GM19463 (cell line): Measurements from ENCODE around the gene DCAF10.
"Not testable (repeated sequence)": the region's sequence is repeated elsewhere in the genome, so short reads cannot be mapped to it uniquely, and the experiment has no call there.

ENCODE experiments used
- ATAC-seq: cut with Tn5 transposase; IDR thresholded peaks from one replicate; pipeline ENCODE4 v1.9.1; 2021; ENCODE audit warnings: mild to moderate bottlenecking, moderate library complexity; ENCODE audit not compliant: unreplicated experiment

The DCAF10 gene

GRCh38 chr9:37800631-37801286 lies at the start of gene DCAF10:
Gene DCAF10 (plus strand): TSS chr9:37800797. CDS start chr9:37800867, 70 bp downstream.
- ATAC-seq: peak; percentile 72

DNA sequence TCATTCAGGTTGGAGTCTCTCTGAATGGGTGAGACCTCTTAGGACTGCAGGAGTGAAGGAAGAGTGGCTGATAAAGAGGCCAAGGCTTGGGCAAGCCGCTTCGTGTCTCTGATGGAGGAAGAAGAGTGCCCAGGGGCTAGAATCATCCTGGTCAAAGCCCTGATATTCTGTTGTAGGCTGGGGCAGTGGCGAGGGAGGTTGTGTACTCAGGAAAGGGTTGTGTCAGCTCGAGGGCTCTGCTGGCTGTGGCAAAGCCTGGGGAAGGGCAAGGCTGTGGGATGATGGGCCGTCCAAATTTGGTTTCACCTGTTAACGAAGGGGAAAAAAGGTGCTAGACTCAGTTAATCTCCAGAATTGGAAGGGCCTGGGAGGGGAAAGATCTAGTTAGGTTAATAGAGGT lies 49.4 kb upstream of the DCAF10 start:
- ATAC-seq: no peak

DNA sequence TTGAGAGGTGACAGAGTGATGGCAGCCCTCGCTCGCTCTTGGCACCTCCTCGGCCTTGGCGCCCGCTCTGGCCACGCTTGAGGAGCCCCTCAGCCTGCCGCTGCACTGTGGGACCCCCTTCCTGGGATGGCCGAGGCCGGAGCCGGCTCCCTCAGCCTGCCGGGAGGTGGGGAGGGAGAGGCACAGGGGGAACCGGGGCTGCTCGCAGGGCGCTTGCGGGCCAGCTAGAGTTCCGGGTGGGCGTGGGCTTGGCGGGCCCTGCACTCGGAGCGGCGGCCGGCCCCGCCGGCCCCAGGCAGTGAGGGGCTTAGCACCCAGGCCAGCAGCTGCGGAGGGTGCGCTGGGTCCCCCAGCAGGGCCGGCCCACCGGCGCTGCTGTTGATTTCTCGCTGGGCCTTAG lies 48.9 kb upstream of the DCAF10 start:
- not testable (repeated sequence) for ATAC-seq

DNA sequence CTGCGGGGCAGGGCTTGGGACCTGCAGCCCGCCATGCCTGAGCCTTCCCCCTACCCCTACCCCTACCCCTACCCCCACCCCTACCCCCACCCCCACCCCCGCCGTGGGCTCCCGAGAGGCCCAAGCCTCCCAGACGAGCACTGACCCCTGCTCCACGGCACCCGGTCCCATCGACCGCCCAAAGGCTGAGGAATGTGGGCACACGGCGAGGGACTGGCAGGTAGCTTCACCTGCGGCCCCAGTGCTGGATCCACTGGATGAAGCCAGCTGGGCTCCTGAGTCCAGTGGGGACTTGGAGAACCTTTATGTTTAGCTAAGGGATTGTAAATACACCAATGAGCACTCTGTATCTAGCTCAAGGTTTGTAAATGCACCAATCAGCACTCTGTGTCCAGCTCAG lies 48.5 kb upstream of the DCAF10 start:
- not testable (repeated sequence) for ATAC-seq

DNA sequence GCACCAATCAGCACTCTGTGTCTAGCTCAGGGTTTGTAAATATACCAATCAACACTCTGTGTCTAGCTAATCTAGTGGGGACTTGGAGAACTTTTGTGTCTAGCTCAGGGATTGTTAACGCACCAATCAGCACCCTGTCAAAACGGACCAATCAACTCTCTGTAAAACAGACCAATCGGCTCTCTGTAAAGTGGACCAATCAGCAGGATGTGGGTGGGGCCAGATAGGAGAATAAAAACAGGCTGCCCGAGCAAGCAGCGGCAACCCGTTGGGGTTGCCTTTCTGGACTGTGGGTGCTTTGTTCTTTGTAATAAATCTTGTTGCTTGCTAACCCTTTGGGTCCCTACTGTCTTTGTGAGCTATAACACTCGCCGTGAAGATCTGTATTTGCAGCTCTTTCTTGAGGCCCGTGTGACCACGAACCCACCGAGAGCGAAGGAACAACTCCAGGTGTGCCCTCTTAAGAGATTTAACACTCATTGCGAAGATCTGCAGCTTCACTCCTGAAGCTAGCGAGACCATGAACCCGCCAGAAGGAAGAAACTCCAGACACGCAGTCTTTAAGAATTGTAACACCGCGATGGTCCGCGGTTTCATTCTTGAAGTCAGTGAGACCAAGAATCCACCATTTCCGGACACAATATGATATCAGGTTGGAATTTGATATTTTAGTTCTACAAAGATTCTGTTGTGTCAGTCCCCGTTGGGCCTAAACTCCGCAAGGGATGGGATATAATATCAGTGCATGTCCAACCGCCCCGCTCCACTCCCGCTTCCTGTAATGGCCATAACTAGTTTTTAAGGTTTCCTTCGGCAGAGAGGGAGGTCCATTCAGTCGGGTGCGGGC lies 47.7 kb upstream of the DCAF10 start:
- no peak for ATAC-seq

GRCh38 chr9:37753489-37754190 lies 47.0 kb upstream of the DCAF10 start, which contains the start of gene TRMT10B:
Gene TRMT10B (plus strand): TSS chr9:37753805. CDS start chr9:37761932, 8,127 bp downstream.
- peak; percentile 98 for ATAC-seq

- ATAC-seq: no peak
Observed at GRCh38 chr9:37758747-37759146, 41.9 kb upstream of the DCAF10 start.

- no peak for ATAC-seq
Observed at GRCh38 chr9:37760416-37761161, 40.0 kb upstream of the DCAF10 start.

- no peak for ATAC-seq
Observed at GRCh38 chr9:37761511-37761910, 39.1 kb upstream of the DCAF10 start.

DNA sequence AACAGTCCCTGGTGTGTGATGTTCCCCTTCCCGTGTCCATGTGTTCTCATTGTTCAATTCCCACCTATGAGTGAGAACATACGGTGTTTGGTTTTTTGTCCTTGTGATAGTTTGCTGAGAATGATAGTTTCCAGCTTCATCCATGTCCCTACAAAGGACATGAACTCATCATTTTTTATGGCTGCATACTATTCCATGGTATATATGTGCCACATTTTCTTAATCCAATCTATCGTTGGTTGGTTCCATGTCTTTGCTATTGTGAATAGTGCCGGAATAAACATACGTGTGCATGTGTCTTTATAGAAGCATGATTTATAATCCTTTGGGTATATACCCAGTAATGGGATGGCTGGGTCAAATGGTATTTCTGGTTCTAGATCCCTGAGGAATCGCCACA lies 35.3 kb upstream of the DCAF10 start:
- not testable (repeated sequence) for ATAC-seq

- ATAC-seq: no peak
Observed at GRCh38 chr9:37769306-37769705, 31.3 kb upstream of the DCAF10 start.

GRCh38 chr9:37769995-37770394 lies 30.6 kb upstream of the DCAF10 start:
- no peak for ATAC-seq

DNA sequence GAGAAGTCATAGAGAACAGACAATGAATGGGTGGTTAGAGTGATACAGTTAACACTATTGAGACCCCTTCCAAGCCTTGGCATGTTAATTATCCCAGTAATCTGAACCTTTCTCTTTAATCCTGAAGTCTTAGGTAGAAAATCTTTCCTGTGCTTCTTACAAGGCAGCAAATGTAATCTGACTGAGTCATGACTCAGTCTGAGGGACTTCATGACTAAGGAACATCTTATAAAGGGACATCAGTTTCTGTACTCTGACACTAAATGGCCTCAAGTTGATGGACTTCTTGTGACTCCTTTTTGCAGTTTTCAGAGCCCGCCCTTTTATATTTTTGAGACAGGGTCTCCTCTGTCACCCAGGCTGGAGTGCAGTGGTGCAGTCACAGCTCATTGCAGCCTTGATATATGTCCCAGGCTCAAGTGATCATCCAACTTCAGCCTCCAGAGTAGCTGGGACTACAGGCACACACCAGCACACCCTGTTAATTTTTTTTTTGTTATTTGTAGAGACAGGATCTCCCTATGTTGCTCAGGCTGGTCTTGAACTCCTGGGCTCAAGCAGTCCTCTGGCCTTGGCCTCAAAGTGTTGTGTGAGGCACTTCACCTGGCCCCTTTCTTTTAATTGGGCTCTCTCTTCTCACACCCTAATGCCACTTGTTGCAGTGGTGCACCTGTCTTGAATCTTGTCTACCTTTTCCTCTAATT lies 25.2 kb upstream of the DCAF10 start:
- ATAC-seq: no peak

DNA sequence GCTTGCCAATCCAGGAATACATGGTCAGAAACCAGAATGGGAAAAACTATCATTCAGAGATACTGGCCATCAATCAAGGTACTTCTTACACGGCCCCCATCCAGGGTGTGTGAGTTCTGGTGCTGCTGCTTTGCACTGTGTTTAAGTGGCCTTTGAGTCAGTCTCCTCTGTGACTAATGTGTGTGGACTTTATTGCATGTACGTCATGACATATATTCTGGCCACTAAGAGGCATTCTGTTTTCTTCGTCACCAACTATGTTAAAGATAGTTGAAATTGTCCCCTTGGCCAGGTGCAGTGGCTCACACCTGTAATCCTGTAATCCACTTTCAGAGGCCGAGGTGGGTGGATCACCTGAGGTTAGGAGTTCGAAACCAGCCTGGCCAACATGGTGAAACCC lies 24.3 kb upstream of the DCAF10 start:
- ATAC-seq: no peak

DNA sequence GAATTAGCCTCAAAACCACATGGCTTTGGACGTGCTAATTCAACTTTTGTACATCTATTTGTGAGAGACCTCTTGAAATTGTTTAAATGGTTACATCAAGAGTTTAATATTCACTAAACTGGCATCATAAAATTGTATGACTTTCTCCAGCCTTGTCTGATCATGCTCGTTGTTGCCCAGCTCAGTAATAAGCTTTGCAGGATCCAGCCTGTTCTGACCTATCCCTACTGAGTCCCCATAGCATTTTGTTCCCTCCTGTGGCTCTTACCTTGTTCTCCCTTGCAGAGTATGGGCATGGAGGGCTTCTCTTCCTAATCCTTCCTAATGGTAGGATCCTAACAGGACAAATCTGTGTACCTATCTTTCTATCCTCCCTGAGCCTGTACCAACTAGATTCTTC lies 22.1 kb upstream of the DCAF10 start:
- ATAC-seq: no peak

GRCh38 chr9:37784291-37784615 lies 16.3 kb upstream of the DCAF10 start:
- no peak for ATAC-seq

DNA sequence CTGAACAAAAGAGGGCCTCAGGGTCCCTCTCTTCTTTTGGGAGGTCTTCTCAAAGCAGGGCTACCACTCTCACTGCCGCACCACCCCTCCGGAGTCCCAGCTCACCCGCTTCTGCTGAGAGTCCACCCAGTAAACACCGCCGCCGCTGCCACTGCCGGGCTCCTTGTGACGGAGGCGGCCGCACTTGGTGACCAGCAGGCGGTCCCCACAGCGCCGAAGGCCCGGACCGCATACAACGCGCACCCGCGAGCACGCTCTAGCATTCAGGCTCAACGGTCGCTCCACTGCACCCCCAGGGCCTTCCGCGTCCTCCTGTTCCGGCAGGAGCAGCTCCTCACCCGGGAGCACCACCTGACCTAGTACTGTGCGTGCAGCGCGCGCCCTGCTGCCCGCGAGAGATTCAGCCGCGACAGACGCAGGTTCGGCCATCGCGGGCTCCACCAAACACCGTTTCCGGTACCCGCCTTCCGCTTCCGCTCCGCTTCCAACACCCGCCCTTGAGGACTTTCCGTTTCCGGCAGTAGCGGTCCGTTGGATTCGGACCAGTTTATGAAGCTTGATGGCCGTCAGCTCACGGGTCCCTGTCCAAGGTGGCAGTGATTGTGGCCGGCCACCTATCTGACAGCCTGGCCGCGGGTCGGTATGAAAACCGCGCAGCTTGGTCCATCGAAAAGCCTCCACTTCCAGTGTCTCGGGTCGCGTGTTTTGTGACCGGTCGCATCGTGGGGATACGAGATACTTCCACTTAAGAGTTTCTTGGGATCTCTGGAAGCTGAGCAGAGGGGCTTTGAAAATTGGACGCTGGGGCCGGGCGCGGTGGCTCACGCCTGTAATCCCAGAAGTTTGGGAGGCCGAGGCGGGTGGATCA lies 15.7 kb upstream of the DCAF10 start, which contains the start of gene EXOSC3:
EXOSC3 (minus strand) TSS at position 449 of the 868 bp plus-strand sequence; CDS start at position 429, 20 bp downstream.
- ATAC-seq: peak; percentile 94

DNA sequence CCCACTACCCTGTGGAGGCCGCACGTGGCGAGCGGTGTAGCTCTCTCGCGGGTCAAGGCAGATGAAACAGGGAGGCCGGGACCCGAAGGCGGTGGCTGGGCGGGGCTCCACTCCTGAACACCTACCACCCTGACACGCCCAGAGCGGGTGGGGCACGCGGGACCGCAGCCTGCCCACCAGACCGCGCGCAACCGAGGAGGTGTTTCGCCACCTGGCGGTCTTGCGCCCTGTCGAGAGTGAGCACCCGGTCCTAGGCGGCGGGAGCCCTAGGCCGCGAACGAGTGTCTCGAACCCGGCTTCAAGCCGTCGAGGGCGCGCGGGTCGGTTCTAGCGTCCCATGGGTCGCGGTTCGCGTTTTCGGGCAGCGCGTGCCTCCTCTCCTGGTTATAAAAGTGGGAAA lies 13.5 kb upstream of the DCAF10 start:
- ATAC-seq: no peak

DNA sequence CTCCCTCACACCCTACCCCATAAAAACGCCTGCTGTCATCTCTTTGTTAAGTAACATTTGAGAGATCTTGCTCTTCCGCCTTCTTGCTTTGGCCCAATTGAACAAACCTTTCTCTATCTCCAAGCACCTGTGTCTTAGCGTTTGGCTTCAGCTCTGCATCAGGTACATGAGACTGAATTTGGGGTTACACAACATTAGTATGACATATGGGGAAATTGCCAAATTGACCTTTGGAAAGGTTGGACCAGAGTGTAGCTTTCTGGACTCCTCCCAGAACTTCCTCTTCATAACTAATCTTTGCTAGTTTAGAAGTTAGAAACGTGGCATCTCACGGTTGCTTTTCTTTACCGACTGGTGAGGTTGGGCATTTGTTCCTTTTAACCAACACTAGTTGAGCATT lies 12.3 kb upstream of the DCAF10 start:
- ATAC-seq: no peak
